Measurements from ENCODE around the gene CEP85L.

CEP85L gene

GRCh38 chr6:118589649-118590365, 61.6 kb downstream of the CEP85L start:
- no peak for DNase-seq
- H3K27ac Mint-ChIP-seq, result no peak overlapping the region
- H3K4me3 Mint-ChIP-seq, result no peak overlapping the region
- TF ChIP-seq CTCF (IDR thresholded peaks at IDR 0.05), result no peak
- H3K36me3 Mint-ChIP-seq (ENCODE audit: low read depth), result peaks cover 26% of the 10 kb centered on the region
- H3K9me3 Mint-ChIP-seq, result peaks cover 6% of the 10 kb centered on the region
- H3K4me1 Mint-ChIP-seq, result peaks cover 17% of the 10 kb centered on the region
- no peaks in the 10 kb centered on the region for H3K27me3 Mint-ChIP-seq (ENCODE audit: low read depth, poor library complexity)

- TF ChIP-seq CTCF (IDR thresholded peaks at IDR 0.05), result no peak
- no peak overlapping the region for H3K27ac Mint-ChIP-seq
- DNase-seq, result no peak
These were observed 62.2 kb downstream of the CEP85L start for GRCh38 chr6:118589186-118589585.

GRCh38 chr6:118588626-118589025, 62.8 kb downstream of the CEP85L start:
- DNase-seq, result no peak
- no peaks in the 10 kb centered on the region for H3K27me3 Mint-ChIP-seq (ENCODE audit: low read depth, poor library complexity)
- H3K36me3 Mint-ChIP-seq (ENCODE audit: low read depth), result peaks cover 21% of the 10 kb centered on the region
- H3K27ac Mint-ChIP-seq, result no peak overlapping the region
- TF ChIP-seq CTCF (IDR thresholded peaks at IDR 0.05), result no peak
- H3K9me3 Mint-ChIP-seq, result peaks cover under 1% of the 10 kb centered on the region
- no peak overlapping the region for H3K4me3 Mint-ChIP-seq
- H3K4me1 Mint-ChIP-seq, result peaks cover 17% of the 10 kb centered on the region

More at GRCh38 chr6:118589186-118589585, 62.2 kb downstream of the CEP85L start:
- H3K4me1 Mint-ChIP-seq, result peaks cover 17% of the 10 kb centered on the region
- no peaks in the 10 kb centered on the region for H3K27me3 Mint-ChIP-seq (ENCODE audit: low read depth, poor library complexity)
- H3K9me3 Mint-ChIP-seq, result peaks cover 6% of the 10 kb centered on the region
- H3K36me3 Mint-ChIP-seq (ENCODE audit: low read depth), result peaks cover 26% of the 10 kb centered on the region
- no peak overlapping the region for H3K4me3 Mint-ChIP-seq

GRCh38 chr6:118586746-118587485, 64.5 kb downstream of the CEP85L start:
- no peak for DNase-seq
- Mint-ChIP-seq H3K36me3 (ENCODE audit: low read depth) (peaks cover 8% of the 10 kb centered on the region), H3K4me3 (no peak overlapping the region), H3K9me3 (no peaks in the 10 kb centered on the region), H3K4me1 (peaks cover 17% of the 10 kb centered on the region), H3K27ac (no peak overlapping the region), H3K27me3 (ENCODE audit: low read depth, poor library complexity) (no peaks in the 10 kb centered on the region)
- TF ChIP-seq CTCF (IDR thresholded peaks at IDR 0.05), result no peak

GRCh38 chr6:118584911-118585310, 66.5 kb downstream of the CEP85L start:
- no peak overlapping the region for H3K27ac Mint-ChIP-seq
- peaks cover 9% of the 10 kb centered on the region for H3K9me3 Mint-ChIP-seq
- no peak overlapping the region for H3K4me3 Mint-ChIP-seq
- peaks cover 12% of the 10 kb centered on the region for H3K4me1 Mint-ChIP-seq
- TF ChIP-seq CTCF (IDR thresholded peaks at IDR 0.05), result no peak
- no peak for DNase-seq
- H3K36me3 Mint-ChIP-seq (ENCODE audit: low read depth), result peaks cover 13% of the 10 kb centered on the region
- H3K27me3 Mint-ChIP-seq (ENCODE audit: low read depth, poor library complexity), result no peaks in the 10 kb centered on the region

All from nephron progenitor cell (in vitro differentiated cells).